ENCODE measurements around the gene SCYL2. TPM values are rescaled to one million over a fixed set of nuclear protein-coding genes. Genes with fewer than 3 reads are reported as not detected.
"Not testable (repeated sequence)": the region's sequence is repeated elsewhere in the genome, so short reads cannot be mapped to it uniquely, and the experiment has no call there.

Gene SCYL2
- polyA plus RNA-seq, 3 donors, result 46.5 to 59.6 (median 55.7) TPM

GRCh38 chr12:100304334-100304733 is 37.4 kb downstream of the SCYL2 start:
- not testable (repeated sequence) for DNase-seq

GRCh38 chr12:100308138-100308537 is 41.2 kb downstream of the SCYL2 start:
- DNase-seq, result not testable (repeated sequence)

- no peak for DNase-seq
These were observed 44.3 kb downstream of the SCYL2 start for GRCh38 chr12:100311317-100311716.

- DNase-seq, result no peak
These were observed 50.4 kb downstream of the SCYL2 start for GRCh38 chr12:100317371-100317770.

GRCh38 chr12:100324498-100324897 is 57.5 kb downstream of the SCYL2 start:
- DNase-seq, result no peak

GRCh38 chr12:100326208-100326607 is 59.2 kb downstream of the SCYL2 start:
- DNase-seq, result no peak

GRCh38 chr12:100329800-100330199 is 62.8 kb downstream of the SCYL2 start:
- no peak for DNase-seq

GRCh38 chr12:100331871-100332270 is 64.9 kb downstream of the SCYL2 start:
- no peak for DNase-seq

GRCh38 chr12:100332852-100333251 is 65.9 kb downstream of the SCYL2 start:
- no peak for DNase-seq

GRCh38 chr12:100337299-100337698 is 70.3 kb downstream of the SCYL2 start:
- no peak for DNase-seq

- no peak for DNase-seq
These were observed 70.8 kb downstream of the SCYL2 start for GRCh38 chr12:100337727-100338126.

- no peak for DNase-seq
These were observed 72.1 kb downstream of the SCYL2 start for GRCh38 chr12:100339071-100339470.

GRCh38 chr12:100342897-100343296 is 75.9 kb downstream of the SCYL2 start:
- not testable (repeated sequence) for DNase-seq

GRCh38 chr12:100344351-100344750 is 77.4 kb downstream of the SCYL2 start:
- not testable (repeated sequence) for DNase-seq

GRCh38 chr12:100345020-100345767 is 78.2 kb downstream of the SCYL2 start:
- no peak for DNase-seq

GRCh38 chr12:100346660-100347059 is 79.7 kb downstream of the SCYL2 start:
- DNase-seq, result no peak

- DNase-seq, result no peak
These were observed 81.9 kb downstream of the SCYL2 start for GRCh38 chr12:100348657-100349454.

- peak; percentile 53 for DNase-seq
These were observed 89.8 kb downstream of the SCYL2 start, which contains the start of gene SLC17A8 for GRCh38 chr12:100356644-100357223. TSS of gene SLC17A8 (plus strand) at chr12:100357074. CDS start at chr12:100357392, 318 bp downstream.

GRCh38 chr12:100359248-100359647 is 92.3 kb downstream of the SCYL2 start:
- no peak for DNase-seq

- peak; percentile 28 for DNase-seq
These were observed 92.8 kb downstream of the SCYL2 start for GRCh38 chr12:100359822-100360221.

GRCh38 chr12:100360450-100360849 is 93.5 kb downstream of the SCYL2 start:
- DNase-seq, result no peak

- no peak for DNase-seq
These were observed 97.3 kb downstream of the SCYL2 start for GRCh38 chr12:100364324-100364723.

- DNase-seq, result no peak
These were observed 98.4 kb downstream of the SCYL2 start for GRCh38 chr12:100365411-100365810.
